Brain microvascular endothelial cell (primary cell): ENCODE measurements around the gene HNMT.

Experiments used
- DNase-seq: peaks from one replicate; pipeline ENCODE4 v3.0.0-alpha.2; 2020
- H3K27ac ChIP-seq: fragments of 250-450 bp; sonication (Bioruptor Pico); 2 replicates; pipeline ENCODE4 v1.5.1; 2020; ENCODE audit warnings: mild to moderate bottlenecking, moderate library complexity
- H3K27me3 ChIP-seq: fragments of 250-450 bp; sonication (Bioruptor Pico); replicated peaks from 2 replicates; pipeline ENCODE4 v1.5.1; 2020; ENCODE audit warnings: mild to moderate bottlenecking
- H3K36me3 ChIP-seq: fragments of 250-450 bp; sonication (Bioruptor Pico); replicated peaks from 2 replicates; pipeline ENCODE4 v1.5.1; 2020; ENCODE audit warnings: mild to moderate bottlenecking
- H3K4me3 ChIP-seq: 2 replicates; pipeline ENCODE4 v1.5.1; 2011; ENCODE audit warnings: low read depth, mild to moderate bottlenecking, control low read depth, low read length, moderate library complexity
- CTCF ChIP-seq: IDR thresholded peaks from 2 replicates; pipeline ENCODE4 v1.5.1; 2011; ENCODE audit warnings: low read depth, mild to moderate bottlenecking, moderate library complexity, low read length, control low read depth, inconsistent platforms; ENCODE audit errors: missing control alignments
- in situ Hi-C: cut with HindIII; loops from 2 replicates; pipeline ENCODE4 v1.10.0; 2017; ENCODE audit warnings: low sequenced_read_pairs, low pct_ligation_motif_present

Gene HNMT

DNA sequence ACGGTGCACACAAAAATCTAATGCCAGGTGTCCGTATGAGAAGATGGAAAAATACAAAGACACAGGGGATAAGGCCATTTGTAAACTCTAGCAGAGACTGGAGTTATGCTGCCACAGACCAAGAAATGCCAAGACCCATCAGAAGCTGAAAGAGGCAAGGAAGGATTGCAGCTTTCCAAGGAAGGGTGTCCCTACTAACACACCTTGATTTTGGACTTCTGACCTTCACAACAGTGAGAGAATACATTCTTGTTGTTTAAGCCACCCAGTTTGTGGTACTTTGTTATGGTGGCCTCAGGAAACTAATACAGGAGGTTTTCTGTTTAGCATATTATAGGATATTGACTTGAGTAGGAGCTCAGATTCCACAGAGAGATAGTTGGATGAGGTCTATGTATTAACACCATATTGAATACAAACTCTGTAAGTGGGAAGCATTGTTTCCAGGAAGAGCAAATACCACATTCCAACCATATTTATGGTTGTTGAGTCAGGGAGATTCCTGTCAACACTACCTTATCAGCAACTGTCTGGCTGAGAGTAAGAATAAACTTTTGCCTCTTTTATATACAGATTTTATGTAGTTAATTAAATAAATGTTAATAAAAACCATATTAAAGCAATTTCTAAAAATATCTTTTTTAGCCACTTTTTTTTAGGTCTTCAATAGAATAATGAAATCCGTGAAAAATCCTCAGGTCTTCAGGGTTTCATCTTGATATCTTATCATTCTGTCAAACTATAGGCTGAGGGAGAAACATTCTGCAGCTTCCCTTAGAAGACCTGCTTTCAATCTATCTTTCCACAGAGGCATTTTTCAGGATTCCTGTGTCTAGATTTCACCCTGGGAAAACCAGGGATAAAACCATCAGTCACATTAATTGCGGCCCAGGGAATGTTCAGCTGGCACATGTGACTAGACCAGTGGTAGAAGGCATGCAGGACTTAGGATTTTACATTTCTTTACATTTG, 35.4 kb upstream of the HNMT start:
- in situ Hi-C loops: no loop called here
- no peak for TF ChIP-seq CTCF
- H3K27ac ChIP-seq: peak overlapping the region; percentile 74
- peak; percentile 70 for DNase-seq
- H3K36me3 ChIP-seq: no peaks in the 10 kb centered on the region
- H3K27me3 ChIP-seq: no peaks in the 10 kb centered on the region
- H3K4me3 ChIP-seq: no peak overlapping the region

GRCh38 chr2:137929519-137929916, 34.8 kb upstream of the HNMT start:
- no peak for TF ChIP-seq CTCF
- H3K4me3 ChIP-seq: no peak overlapping the region
- in situ Hi-C loops: no loop called here
- no peaks in the 10 kb centered on the region for H3K36me3 ChIP-seq
- DNase-seq: no peak
- H3K27me3 ChIP-seq: no peaks in the 10 kb centered on the region
- H3K27ac ChIP-seq: peak overlapping the region; percentile 74

DNA sequence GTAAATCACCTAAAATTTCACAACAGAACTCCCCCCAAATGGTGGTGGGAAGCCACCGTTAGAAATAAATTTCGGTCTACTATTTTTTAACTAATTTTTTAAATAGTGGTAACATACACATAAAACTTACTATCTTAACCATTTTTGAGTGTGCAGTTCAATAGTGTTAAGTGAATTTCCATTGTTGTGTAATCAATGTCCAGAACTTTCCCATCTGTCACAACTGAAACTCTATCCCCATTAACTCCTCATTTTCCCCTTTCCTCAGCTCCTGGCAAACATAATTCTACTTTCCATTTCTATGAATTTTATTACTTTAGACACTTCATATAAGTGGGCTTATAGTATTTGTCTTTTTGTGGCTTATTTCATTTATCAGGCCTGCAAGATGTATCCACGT, 34.1 kb upstream of the HNMT start:
- H3K4me3 ChIP-seq: no peak overlapping the region
- TF ChIP-seq CTCF: no peak
- in situ Hi-C loops: no loop called here
- no peak overlapping the region for H3K27ac ChIP-seq
- no peak for DNase-seq
- H3K27me3 ChIP-seq: no peaks in the 10 kb centered on the region
- H3K36me3 ChIP-seq: no peaks in the 10 kb centered on the region

DNA sequence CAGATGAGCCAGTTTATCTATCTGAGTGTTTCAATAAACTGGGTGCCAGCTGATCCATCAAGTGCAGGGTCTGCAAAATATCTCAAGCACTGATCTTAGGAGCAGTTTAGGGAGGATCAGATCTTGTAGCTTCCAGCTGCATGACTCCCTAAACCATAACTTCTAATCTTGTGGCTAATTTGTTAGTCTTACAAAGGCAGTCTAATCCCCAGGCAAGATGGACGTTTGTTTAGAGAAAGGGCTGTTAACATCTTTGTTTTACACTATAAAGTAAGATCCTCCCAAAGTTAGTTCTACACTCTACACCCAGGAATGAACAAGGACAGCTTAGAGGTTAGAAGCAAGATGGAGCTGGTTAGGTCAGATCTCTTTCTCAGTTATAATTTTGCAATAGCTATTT, 28.7 kb upstream of the HNMT start:
- in situ Hi-C loops: no loop called here
- no peak overlapping the region for H3K27ac ChIP-seq
- no peak overlapping the region for H3K4me3 ChIP-seq
- TF ChIP-seq CTCF: no peak
- DNase-seq: no peak
- H3K36me3 ChIP-seq: no peaks in the 10 kb centered on the region
- no peaks in the 10 kb centered on the region for H3K27me3 ChIP-seq

- no peak for TF ChIP-seq CTCF
- no peak for DNase-seq
- Histone ChIP-seq H3K27ac (no peak overlapping the region), H3K27me3 (no peaks in the 10 kb centered on the region), H3K36me3 (no peaks in the 10 kb centered on the region), H3K4me3 (no peak overlapping the region)
- in situ Hi-C loops: no loop called here
Observed at GRCh38 chr2:137937246-137937645, 27.0 kb upstream of the HNMT start.
